Activated CD4-positive, alpha-beta T cell treated with anti-CD3 and anti-CD28 coated beads, Interleukin-2, amount 50 U/mL, for 4 hours (primary cell): ENCODE results near the gene LTBP3.
"Not testable (repeated sequence)": the region's sequence is repeated elsewhere in the genome, so short reads cannot be mapped to it uniquely, and the experiment has no call there.

ENCODE experiments used
- DNase-seq, 2 experiments: peaks; one replicate each; pipeline ENCODE4 v3.0.0-alpha.2; 2020

The LTBP3 gene

DNA sequence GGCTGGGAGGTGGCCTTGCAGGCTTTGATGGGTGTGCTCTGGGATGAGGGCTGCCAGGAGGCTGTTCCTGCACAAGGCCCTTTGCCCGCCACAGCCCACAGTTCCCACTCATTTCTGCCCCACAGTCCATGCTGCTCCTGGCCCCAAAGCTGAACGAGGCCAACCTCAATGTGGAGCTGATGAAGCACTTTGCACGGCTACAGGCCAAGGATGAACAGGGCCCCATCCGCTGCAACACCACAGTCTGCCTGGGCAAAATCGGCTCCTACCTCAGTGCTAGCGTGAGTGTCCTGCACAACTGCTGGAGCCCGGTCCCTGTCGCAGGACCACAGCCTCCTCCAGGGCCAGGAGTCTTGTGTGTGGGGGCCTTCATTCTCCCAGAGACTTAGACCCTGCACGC lies 23.1 kb downstream of the LTBP3 start:
- DNase-seq = no peak

DNA sequence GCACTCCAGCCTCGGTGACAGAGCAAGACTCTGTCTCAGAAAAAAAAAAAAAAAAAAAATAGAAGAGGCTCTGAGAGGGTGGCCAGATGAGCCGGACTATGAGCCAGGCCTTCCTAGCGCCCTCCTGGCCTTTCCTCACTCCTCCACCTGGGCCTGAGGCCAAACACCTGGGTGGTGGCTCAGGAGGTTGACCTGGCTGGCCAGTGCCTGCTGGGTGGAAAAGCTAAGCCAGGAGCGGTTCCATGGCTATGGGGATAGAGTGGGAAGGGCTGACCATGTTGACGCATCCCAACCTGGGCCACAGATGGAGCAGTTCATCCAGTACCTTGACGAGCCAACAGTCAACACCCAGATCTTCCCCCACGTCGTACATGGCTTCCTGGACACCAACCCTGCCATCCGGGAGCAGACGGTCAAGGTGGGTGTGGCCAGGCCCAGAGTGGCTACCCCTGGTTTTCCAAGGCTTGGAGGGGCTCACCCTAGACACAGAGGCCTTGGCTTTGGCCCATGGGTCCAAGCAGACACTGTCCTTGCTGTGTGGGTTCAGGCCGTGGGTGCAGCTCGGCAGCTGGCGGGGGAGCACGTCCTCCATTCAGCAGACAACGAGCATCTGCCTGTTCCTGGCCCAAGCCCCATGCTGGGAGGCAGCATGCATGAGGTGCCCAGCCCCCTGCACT lies 25.6 kb downstream of the LTBP3 start:
- DNase-seq = no peak

DNA sequence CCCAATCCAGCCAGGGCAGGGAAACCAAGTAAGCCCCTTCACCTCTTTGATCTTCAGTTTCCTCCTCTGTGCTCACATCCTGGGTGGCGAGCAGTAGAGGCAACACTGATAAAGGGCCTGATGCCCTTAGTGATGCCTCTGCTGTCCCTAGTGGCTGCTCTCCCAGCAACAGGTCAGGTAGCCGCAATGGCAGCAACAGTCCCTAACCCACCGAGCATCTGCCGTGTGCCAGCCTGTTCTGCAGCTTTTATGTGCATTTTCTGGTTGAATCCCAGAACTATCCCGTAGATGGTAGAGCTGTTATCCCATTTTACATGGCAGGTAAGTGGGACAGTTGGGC lies 28.0 kb downstream of the LTBP3 start:
- DNase-seq = no peak

DNA sequence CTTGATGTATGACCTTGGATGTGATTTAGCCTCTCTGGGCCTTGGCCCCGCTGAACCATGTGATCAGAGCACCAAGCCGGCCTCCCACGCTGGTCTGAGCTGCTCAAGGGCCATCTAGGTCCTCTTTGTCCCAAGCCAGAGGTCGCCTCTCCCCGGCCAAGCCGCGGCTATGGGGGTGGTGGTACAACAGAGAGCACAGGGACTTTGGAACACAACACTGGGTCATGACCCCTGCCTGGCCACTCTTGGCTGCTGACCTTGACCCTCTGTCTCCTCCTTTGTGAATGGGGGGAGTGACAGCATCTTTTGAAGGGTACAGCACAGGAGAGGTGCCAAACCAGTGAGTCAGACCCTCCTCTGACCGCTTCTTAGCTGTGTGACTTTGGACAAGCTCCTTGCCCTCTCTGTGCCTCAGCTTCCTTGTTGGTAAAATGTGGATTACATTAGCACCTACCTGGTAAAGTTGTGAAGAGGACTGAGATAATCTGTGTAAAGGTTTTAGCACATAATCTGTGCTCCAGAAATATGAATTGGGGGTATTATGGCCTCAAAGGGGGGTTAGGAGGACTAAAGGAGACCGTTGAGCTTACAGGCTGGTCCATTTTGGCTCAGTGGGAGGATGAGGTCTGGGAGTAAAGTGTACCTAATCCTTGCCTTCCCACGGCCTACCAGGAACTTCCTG lies 28.5 kb downstream of the LTBP3 start:
- no peak for DNase-seq

DNA sequence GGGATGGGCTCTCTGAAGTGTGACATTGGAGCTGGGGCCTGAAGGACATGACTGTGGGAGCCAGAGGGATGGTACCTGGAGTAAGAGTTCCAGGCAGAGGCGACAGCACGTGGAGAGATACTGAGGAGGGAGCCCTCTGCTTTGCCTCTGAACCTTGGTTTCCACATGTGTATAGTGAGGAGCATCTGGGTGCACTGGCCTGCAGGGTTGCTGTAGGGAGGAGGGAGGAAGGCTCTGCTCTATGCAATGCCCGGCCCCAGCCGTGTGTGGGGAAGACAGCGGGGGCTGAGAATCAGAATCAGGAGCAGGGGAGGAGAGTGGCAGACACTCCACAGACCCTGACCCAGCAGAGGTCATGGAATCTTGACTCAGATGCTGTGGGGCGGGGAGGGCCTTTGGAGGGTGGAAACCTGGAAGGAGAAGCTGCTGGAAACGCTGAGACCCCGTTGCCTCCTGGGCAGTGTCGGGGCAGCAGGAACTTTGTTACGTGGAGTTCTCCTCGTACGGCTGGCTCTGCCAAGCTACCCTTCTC lies 29.3 kb downstream of the LTBP3 start:
- DNase-seq = no peak

DNA sequence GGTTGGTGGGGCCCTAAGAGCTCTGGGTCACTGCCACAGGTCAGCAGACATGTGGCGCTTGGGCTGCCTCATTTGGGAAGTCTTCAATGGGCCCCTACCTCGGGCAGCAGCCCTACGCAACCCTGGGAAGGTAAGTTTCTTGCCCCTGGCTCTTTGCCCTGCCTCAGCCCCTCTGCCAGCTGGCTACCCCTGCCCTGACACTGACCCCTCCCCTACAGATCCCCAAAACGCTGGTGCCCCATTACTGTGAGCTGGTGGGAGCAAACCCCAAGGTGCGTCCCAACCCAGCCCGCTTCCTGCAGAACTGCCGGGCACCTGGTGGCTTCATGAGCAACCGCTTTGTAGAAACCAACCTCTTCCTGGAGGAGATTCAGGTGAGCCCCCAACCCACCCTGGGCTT lies 31.4 kb downstream of the LTBP3 start:
- DNase-seq = no peak

DNA sequence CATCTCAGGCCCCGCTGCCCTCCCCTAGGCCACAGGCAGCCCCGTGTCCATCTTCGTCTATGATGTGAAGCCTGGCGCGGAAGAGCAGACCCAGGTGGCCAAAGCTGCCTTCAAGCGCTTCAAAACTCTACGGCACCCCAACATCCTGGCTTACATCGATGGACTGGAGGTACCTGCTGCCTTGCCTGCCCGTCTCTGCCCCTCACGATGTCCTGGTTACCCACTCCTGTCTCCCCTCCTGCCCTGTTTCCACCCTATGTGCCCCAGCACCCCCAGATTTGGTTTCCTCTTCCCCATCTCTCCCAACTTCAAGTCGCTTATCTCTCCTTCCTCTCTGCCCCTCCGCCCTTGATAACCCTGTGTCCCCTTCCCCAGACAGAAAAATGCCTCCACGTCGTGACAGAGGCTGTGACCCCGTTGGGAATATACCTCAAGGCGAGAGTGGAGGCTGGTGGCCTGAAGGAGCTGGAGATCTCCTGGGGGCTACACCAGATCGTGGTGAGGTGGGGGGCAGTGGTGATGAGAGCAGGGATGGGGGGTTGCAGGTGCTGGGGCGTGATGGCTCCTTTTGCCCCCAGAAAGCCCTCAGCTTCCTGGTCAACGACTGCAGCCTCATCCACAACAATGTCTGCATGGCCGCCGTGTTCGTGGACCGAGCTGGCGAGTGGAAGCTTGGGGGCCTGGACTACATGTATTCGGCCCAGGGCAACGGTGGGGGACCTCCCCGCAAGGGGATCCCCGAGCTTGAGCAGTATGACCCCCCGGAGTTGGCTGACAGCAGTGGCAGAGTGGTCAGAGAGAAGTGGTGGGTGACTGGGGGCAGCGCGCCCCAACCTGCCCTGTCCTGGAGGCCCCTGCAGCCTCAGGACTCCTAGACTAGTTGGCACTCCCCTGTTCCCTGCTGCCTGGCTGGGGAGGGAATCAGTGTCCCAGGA lies 32.3 kb downstream of the LTBP3 start:
- DNase-seq = no peak

DNA sequence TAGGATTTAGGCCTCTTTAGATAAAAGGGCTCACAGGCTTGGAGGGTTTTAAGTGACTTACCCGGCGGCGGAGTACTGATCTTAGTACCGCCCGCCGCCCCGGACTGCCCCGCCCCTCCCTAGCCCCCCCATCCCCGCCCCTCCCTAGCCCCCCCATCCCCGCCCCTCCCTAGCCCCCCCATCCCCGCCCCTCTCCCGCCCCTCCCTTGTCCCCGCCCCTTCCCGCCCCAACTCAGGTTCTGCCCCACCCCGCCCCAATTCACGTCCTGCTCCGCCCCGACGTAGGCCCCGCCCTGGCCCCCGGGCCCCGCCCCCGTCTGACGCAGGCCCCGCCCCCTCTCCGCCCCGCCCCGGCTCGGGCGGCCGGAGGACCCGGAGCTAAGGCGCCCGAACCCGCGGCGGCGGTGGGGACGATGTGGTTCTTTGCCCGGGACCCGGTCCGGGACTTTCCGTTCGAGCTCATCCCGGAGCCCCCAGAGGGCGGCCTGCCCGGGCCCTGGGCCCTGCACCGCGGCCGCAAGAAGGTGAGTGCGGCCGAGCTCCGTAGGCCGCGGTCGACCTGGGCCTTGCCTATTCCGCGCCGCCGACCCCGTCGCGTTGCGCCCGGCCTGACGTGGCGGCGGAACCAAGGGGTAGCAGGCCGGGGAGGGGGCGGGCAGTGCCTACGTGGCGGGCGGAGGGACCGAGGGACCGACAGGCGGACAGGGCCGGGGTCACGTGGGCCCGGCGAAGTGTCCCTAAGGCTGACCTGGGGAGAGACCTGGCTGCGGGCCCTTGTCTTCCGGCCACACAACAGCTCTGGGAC lies 33.2 kb downstream of the LTBP3 start, which contains the start of gene SCYL1:
TSS of gene SCYL1 (plus strand) at position 343 of the 805 bp plus-strand sequence. CDS start at position 414, 71 bp downstream.
- DNase-seq = peak; percentile 74 to 76

DNA sequence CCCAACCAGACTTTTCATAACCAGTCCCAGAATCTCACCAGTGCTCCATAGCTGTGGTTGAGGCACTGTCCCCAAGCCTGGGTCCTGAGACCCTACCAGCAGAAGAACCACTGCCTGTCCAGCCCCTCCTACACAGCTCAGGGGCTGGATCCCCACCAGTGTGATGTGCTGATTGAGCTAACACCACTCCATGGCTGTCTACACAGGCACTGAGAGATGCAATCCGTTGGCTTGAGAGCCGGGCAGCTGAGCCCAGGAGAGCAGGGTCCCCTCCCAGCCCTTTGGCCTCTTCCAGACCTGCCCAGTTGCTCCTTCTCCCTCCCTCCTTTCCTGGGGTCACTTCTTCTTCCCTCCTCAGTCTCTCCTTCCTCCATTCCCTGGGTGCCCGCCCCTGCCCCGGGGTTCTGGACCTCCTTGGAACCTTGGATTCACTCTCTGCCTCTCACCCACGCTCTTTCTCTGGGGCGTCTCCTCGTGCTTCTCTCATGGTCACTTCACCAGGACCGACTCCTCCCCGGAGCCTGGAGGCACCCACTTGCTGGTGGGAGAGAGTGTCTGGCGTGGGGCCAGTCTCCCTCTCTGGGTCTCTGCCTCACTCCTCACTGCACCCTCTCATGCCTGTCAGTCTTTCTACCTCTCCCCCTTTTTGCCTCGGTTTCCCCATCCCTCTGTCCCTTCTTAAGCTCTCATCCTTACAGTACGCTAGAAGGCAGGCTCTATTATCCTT lies 34.0 kb downstream of the LTBP3 start:
- DNase-seq = no peak

DNA sequence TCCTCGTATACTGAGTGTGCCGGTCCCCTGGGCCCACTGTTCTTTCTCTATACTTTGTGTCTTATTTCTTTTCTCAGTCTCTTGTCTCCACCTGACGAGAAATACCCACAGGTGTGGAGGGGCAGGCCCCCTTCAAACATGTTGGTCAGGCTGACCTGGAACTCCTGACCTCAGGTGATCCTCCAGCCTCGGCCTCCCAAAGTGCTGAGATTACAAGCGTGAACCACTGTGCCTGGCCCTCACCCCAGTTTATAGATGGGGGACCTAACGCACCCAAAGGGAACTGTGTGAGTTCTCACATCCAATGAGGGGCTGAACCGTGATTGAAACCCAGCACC lies 34.6 kb downstream of the LTBP3 start:
- DNase-seq = not testable (repeated sequence)

DNA sequence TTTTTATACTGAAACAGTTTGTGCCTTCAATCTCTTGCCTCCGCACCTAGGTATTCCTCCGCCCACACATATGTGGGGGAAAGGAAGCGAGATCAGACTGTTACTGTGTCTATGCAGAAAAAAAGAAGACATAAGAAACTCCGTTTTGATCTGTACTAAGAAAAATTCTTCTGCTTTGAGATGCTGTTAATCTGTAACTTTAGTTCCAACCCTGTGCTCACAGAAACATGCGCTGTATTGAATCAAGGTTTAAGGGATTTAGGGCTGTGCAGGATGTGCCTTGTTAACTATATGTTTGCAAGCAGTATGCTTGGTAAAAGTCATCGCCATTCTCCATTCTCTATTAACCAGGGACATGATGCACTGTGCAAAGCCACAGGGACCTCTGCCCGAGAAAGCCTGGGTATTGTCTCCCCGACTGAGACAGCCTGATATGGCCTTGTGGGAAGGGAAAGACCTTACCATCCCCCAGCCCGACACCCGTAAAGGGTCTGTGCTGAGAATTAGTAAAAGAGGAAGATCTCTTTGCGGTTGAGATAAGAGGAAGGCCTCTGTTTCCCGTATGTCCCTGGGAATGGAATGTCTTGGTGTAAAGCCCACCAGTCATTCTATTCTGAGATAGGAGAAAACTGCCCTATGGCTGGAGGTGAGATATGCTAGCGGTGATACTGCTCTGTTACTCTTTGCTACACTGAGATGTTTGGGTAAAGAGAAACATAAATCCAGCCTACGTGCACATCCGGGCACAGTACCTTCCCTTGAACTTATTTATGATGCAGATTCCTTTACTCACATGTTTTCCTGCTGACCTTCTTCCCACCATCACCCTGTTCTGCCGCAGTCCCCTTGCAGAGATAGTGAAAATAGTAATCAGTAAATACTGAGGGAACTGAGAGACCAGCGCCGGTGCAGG lies 35.2 kb downstream of the LTBP3 start:
- DNase-seq = peak; percentile 38 to 40

DNA sequence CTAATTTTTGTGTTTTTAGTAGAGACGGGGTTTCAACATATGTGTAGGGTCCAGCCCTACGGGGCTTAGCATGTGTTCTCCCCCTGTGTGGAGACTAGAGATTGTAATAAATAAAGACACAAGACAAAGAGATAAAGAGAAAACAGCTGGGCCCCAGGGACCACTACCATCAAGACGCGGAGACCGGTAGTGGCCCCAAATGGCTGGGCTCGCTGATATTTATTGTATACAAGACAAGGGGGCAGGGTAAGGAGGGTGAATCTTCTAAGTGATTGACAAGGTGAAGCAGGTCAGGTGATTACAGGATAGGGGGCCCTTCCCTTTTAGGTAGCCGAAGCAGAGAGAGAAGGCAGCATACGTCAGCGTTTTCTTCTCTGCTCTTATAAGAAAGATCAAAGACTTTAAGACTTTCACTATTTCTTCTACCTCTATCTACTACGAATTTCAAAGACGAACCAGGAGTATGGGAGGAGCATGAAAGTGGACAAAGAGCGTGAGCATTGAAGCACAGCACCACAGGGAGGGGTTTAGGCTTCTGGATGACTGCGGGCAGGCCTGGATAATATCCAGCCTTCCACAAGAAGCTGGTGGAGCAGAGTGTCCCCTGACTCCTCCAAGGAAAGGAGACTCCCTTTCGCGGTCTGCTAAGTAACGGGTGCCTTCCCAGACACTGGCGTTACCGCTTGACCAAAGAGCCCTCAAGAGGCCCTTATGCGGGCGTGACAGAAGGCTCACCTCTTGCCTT lies 36.2 kb downstream of the LTBP3 start:
- DNase-seq = not testable (repeated sequence)

DNA sequence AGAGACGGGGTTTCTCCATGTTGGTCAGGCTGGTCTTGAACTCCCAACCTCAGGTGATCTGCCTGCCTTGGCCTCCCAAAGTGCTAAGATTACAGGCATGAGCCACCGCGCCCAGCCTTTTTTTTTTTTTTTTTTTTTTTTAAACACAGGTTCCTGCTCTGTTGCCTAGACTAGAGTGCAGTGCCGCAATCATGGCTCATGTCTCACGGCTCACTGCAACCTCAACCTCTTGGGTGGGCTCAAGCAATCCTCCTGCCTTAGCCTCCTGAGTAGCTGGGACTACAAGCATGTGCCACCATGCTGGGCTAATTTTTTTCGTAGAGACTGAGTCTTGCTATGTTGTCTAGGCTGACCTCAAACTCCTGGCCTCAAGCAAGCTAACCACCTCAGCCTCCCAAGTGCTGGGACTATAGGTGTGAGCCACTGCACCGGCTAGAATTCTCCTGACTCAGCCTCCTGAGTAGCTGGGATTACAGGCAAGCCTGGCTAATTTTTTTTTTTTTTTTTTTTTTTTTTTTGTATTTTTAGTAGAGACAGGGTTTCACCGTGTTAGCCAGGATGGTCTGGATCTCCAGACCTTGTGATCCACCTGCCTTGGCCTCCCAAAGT lies 39.1 kb downstream of the LTBP3 start:
- DNase-seq = not testable (repeated sequence)

DNA sequence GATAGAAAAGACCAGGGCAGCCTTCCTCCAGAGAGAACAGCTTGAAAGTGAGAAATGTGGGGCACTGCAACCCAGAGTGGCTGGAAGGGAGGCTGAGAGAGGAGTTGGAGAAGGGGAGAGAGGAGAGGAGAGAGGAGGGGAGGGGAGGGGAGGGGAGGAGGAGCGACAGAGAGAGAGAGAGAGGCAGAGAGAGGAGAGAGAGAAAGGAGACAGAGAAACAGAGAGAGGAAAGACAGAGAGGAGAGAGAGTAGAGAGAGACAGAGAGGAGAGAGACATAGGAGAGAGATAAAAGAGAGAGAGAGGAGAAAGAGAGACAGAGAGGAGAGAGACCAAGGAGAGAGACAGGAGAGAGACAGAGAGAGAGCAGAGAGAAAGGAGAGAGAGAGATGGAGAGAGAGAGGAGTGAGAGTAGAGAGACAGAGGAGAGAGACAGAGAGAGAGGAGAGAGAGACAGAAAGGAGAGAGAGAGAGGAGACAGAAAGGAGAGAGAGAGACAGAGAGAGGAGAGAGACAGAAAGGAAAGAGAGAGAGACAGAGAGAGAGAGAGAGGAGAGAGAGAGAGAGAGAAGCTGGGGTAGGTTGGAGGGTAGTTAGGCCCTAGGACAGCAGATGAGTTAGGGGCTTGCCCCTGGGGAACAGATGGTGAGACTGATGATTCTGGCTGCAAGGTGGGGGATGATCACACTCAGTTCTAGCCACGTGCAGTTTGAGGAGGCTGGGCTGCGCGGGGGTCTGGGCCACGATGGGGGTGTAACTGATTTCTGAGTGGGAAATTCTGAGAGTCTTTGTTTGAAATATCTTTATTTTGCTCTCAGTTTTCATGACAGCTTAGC lies 41.8 kb downstream of the LTBP3 start:
- DNase-seq = no peak

DNA sequence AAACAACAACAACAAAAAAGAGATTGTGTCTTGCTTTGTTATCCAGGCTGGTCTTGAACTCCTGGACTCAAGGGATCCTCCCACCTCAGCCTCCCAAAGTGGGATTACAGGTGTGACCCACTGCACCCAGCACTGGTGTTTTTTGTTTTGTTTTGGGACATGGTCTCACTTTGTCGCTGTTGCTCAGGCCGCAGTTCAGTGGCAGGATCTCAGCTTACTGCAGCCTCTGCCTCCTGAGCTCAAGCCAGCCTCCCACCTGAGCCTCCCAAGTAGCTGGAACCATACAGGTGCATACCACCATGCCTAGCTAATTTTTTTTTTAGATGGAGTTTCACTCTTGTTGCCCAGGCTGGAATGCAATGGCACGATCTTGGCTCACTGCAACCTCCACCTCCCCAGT lies 45.8 kb downstream of the LTBP3 start:
- DNase-seq = not testable (repeated sequence)

DNA sequence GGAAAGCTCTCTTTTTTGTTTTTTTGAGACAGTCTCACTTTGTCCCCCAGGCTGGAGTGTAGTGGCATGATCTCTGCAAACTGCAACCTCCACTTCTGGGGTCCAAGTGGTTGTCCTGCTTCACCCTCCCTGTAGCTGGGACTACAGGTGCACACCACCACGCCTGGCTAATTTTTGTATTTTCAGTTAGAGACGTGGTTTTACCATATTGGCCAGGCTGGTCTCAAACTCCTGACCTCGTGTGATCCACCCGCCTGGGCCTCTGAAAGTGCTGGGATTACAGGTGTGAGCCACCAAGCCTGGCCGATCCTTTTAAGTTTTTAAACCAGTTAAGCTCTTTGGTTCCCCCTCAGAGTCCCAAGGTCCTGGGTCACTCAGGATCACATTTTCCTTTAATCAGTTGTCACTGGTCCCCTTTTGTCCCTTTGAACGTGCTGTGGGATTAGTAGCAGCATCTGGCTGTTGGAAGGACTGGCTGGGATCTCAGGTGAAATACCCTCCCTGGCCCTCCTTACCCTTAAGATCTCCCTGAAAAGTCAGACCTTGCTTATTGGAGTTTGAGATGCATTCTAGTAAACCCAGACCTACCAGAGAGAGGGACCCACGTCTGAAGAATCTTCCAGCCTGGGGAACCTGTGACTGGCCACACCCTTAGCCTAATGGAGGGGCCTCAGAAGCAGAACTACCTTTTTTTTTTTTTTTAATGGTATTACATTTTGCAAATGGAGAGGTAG lies 51.2 kb downstream of the LTBP3 start:
- peak in 1 of 2 experiments; percentile 21 for DNase-seq

DNA sequence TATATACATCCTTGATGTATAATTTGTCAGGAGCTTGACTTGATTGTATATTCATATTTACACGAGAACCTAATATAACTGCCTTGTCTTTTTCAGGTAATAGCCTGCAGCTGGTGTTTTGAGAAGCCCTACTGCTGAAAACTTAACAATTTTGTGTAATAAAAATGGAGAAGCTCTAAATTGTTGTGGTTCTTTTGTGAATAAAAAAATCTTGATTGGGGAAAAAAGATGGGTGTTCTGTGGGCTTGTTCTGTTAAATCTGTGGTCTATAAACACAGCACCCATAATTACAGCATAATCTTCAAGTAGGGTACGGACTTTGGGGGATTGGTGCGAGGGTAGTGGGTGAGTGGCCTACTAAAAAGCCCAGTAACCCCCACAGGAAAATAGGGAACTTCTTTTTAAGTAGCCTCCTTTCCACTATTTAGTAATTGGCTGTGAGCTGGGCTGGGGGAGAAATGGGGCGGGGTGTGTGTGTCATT lies 51.8 kb downstream of the LTBP3 start:
- no peak for DNase-seq
